H1 (cell line): ENCODE results near the gene STIM1. TPM values are rescaled to one million over a fixed set of nuclear protein-coding genes. Genes with fewer than 3 reads are reported as not detected.

Source experiments
- CTCF ChIA-PET: fragments of 300-600 bp; sonication (Branson Sonifier 250); formaldehyde crosslinking; loops from one replicate; lab custom pipeline; 2021; ENCODE audit not compliant: partially characterized antibody; lab: Charles Lee
- POLR2A ChIA-PET: fragments of 300-600 bp; sonication (Branson Sonifier 250); formaldehyde crosslinking; loops from one replicate; lab custom pipeline; 2021; ENCODE audit warnings: inconsistent platforms; ENCODE audit not compliant: partially characterized antibody; lab: Charles Lee
- DNase-seq, 2 experiments: peaks; one replicate each; pipeline versions ENCODE4 v3.0.0 to v3.0.0-alpha.2; 2010 to 2022; ENCODE audit warnings: low spot score in 2 of 2, low read depth in 1 of 2, mixed read lengths in 1 of 2
- FAIRE-seq: peaks from 2 replicates; lab custom pipeline; 2011; peaks lifted over from hg19 to GRCh38; lab: Jason Lieb, UNC
- H2AFZ ChIP-seq: 2 replicates; pipeline ENCODE4 v1.8.1; 2012; ENCODE audit warnings: low read length, inconsistent platforms
- H2AK5ac ChIP-seq: 2 replicates; pipeline ENCODE4 v1.6.1; 2013; ENCODE audit warnings: low read depth, low read length
- H2BK120ac ChIP-seq: replicated peaks from 2 replicates; pipeline ENCODE3; 2013; ENCODE audit warnings: low read depth, low read length, inconsistent platforms
- H2BK12ac ChIP-seq: 2 replicates; pipeline ENCODE4 v1.6.1; 2013; ENCODE audit warnings: low read depth, low read length
- H2BK15ac ChIP-seq: 2 replicates; pipeline ENCODE4 v1.6.1; 2013; ENCODE audit warnings: low read length
- H2BK20ac ChIP-seq: 2 replicates; pipeline ENCODE4 v1.6.1; 2013; ENCODE audit warnings: low read length
- H2BK5ac ChIP-seq: 2 replicates; pipeline ENCODE4 v1.6.1; 2013; ENCODE audit warnings: low read depth, low read length
- H3K14ac ChIP-seq: 2 replicates; pipeline ENCODE4 v1.6.1; 2013; ENCODE audit warnings: inconsistent platforms; ENCODE audit not compliant: insufficient read length
- H3K18ac ChIP-seq: 2 replicates; pipeline ENCODE4 v1.6.1; 2013; ENCODE audit warnings: low read length; ENCODE audit errors: extremely low read depth
- H3K23ac ChIP-seq: 2 replicates; pipeline ENCODE4 v1.6.1; 2013; ENCODE audit warnings: inconsistent platforms; ENCODE audit not compliant: insufficient read length
- H3K23me2 ChIP-seq: 2 replicates; pipeline ENCODE4 v1.6.1; 2013; ENCODE audit warnings: low read depth, low read length
- H3K27ac ChIP-seq: 2 replicates; pipeline ENCODE4 v1.6.1; 2011; ENCODE audit warnings: low read depth, low read length, inconsistent platforms
- H3K27me3 ChIP-seq, 4 experiments: replicated peaks in 1 of 4; 1 replicate in 1 of 4; 2 replicates in 3 of 4; pipeline versions ENCODE4 v1.6.1 to v1.8.1; 2011 to 2013; ENCODE audit warnings: low read length in 3 of 4, mild to moderate bottlenecking in 3 of 4, inconsistent platforms in 2 of 4, mixed read lengths in 2 of 4, moderate library complexity in 1 of 4; ENCODE audit not compliant: control insufficient read depth in 3 of 4, insufficient read depth in 3 of 4; ENCODE audit errors: extremely low read depth in 1 of 4
- H3K36me3 ChIP-seq, 4 experiments: 2 replicates each; pipeline versions ENCODE4 v1.6.1 to v1.8.1; 2011 to 2013; ENCODE audit warnings: mild to moderate bottlenecking in 4 of 4, low read length in 3 of 4, moderate library complexity in 2 of 4, control low read depth in 1 of 4, inconsistent platforms in 1 of 4; ENCODE audit not compliant: insufficient read depth in 4 of 4, control insufficient read depth in 2 of 4
- H3K4ac ChIP-seq: replicated peaks from 2 replicates; pipeline ENCODE3; 2013; ENCODE audit warnings: low read length, low read depth, mixed read lengths, inconsistent platforms; ENCODE audit not compliant: insufficient read length
- H3K4me1 ChIP-seq, 4 experiments: replicated peaks in 1 of 4; 1 replicate in 1 of 4; 2 replicates in 3 of 4; pipeline versions ENCODE4 v1.6.1 to v1.8.1; 2011 to 2013; ENCODE audit warnings: low read length in 3 of 4, inconsistent platforms in 2 of 4, mixed read lengths in 1 of 4; ENCODE audit not compliant: insufficient read depth in 4 of 4, control insufficient read depth in 3 of 4
- H3K4me2 ChIP-seq, 2 experiments: 2 replicates each; pipeline versions ENCODE4 v1.6.1 to v1.8.1; 2011 to 2013; ENCODE audit warnings: low read depth in 2 of 2, low read length in 2 of 2, control low read depth in 1 of 2, inconsistent platforms in 1 of 2, mild to moderate bottlenecking in 1 of 2; ENCODE audit not compliant: insufficient read depth in 1 of 2
- H3K4me3 ChIP-seq, 4 experiments: fragments of 200-600, 300-600 bp in 1 of 4; sonication (generic), shearing (Covaris generic), sonication (Bioruptor Twin) in 1 of 4; 2 replicates each; pipeline versions ENCODE4 v1.5.1 to v1.8.1; 2011 to 2016; ENCODE audit warnings: low read length in 4 of 4, low read depth in 3 of 4, control low read depth in 2 of 4, inconsistent platforms in 2 of 4, mild to moderate bottlenecking in 2 of 4, mixed read lengths in 1 of 4, moderate library complexity in 1 of 4; ENCODE audit not compliant: insufficient read depth in 2 of 4; ENCODE audit errors: extremely low read depth in 1 of 4
- H3K56ac ChIP-seq: replicated peaks from 2 replicates; pipeline ENCODE3; 2013; ENCODE audit warnings: low read depth, mild to moderate bottlenecking, mixed read lengths, low read length, inconsistent platforms; ENCODE audit not compliant: insufficient read length
- H3K79me1 ChIP-seq: 2 replicates; pipeline ENCODE4 v1.6.1; 2013; ENCODE audit warnings: low read depth, low read length, control low read depth
- H3K79me2 ChIP-seq, 2 experiments: 2 replicates each; pipeline versions ENCODE4 v1.6.1 to v1.8.1; 2012 to 2013; ENCODE audit warnings: low read length in 2 of 2, mild to moderate bottlenecking in 2 of 2, inconsistent platforms in 1 of 2; ENCODE audit not compliant: insufficient read depth in 2 of 2, control insufficient read depth in 1 of 2
- H3K9ac ChIP-seq, 4 experiments: replicated peaks in 1 of 4; 1 replicate in 1 of 4; 2 replicates in 3 of 4; pipeline versions ENCODE4 v1.6.1 to v1.8.1; 2011 to 2013; ENCODE audit warnings: low read depth in 3 of 4, low read length in 3 of 4, control low read depth in 2 of 4, mild to moderate bottlenecking in 2 of 4, moderate library complexity in 2 of 4, inconsistent platforms in 1 of 4; ENCODE audit errors: extremely low read depth in 1 of 4
- H3K9me3 ChIP-seq, 2 experiments: 2 replicates each; pipeline versions ENCODE4 v1.6.1 to v1.8.1; 2012 to 2013; ENCODE audit warnings: mild to moderate bottlenecking in 2 of 2, moderate library complexity in 2 of 2, control low read depth in 1 of 2, inconsistent platforms in 1 of 2, low read depth in 1 of 2, low read length in 1 of 2, mixed read lengths in 1 of 2; ENCODE audit not compliant: insufficient read depth in 2 of 2
- H4K20me1 ChIP-seq, 2 experiments: replicated peaks in 1 of 2; 2 replicates each; pipeline versions ENCODE3 to v1.8.1; 2011 to 2013; ENCODE audit warnings: inconsistent platforms in 2 of 2, low read length in 2 of 2, mild to moderate bottlenecking in 1 of 2; ENCODE audit not compliant: insufficient read depth in 2 of 2, control insufficient read depth in 1 of 2
- H4K5ac ChIP-seq: 2 replicates; pipeline ENCODE4 v1.6.1; 2013; ENCODE audit warnings: low read length, low read depth, mixed read lengths, inconsistent platforms; ENCODE audit not compliant: insufficient read length
- H4K8ac ChIP-seq: 2 replicates; pipeline ENCODE4 v1.8.0; 2013; ENCODE audit warnings: mild to moderate bottlenecking, moderate library complexity, low read length, inconsistent platforms; ENCODE audit not compliant: insufficient read depth; ENCODE audit errors: extremely low read depth
- H4K91ac ChIP-seq: replicated peaks from 2 replicates; pipeline ENCODE3; 2013; ENCODE audit warnings: low read length, mixed read lengths, inconsistent platforms; ENCODE audit not compliant: insufficient read length
- BCL11A ChIP-seq, 2 experiments: IDR thresholded peaks; one replicate each; pipeline ENCODE4 v1.6.1; 2011; ENCODE audit warnings: low read depth in 2 of 2, low read length in 2 of 2, mild to moderate bottlenecking in 2 of 2
- BRCA1 ChIP-seq: IDR thresholded peaks from 2 replicates; pipeline ENCODE4 v1.6.1; 2012; ENCODE audit warnings: low read depth, low read length, improper control_type of control experiment
- EP300 ChIP-seq, 2 experiments: IDR thresholded peaks; 1 replicate in 1 of 2; 2 replicates in 1 of 2; pipeline ENCODE4 v1.6.1; 2011 to 2012; ENCODE audit warnings: low read depth in 2 of 2, low read length in 2 of 2, mild to moderate bottlenecking in 2 of 2, borderline replicate concordance in 1 of 2, inconsistent platforms in 1 of 2, moderate library complexity in 1 of 2
- GTF2F1 ChIP-seq: IDR thresholded peaks from 2 replicates; pipeline ENCODE4 v1.6.1; 2012; ENCODE audit warnings: low read depth, low read length, improper control_type of control experiment, borderline replicate concordance
- RAD21 ChIP-seq, 2 experiments: IDR thresholded peaks in 1 of 2; conservative IDR thresholded peaks in 1 of 2; 2 replicates each; pipeline ENCODE4 v1.6.1; 2011; ENCODE audit warnings: low read depth in 2 of 2, low read length in 2 of 2, improper control_type of control experiment in 1 of 2, inconsistent platforms in 1 of 2, mild to moderate bottlenecking in 1 of 2, moderate library complexity in 1 of 2
- RXRA ChIP-seq: IDR thresholded peaks from 2 replicates; pipeline ENCODE4 v1.6.1; 2011; ENCODE audit warnings: low read depth, mild to moderate bottlenecking, low read length, moderate library complexity; ENCODE audit not compliant: insufficient read depth
- SAP30 ChIP-seq: fragments of 300-600 bp; sonication (generic); IDR thresholded peaks from 2 replicates; pipeline ENCODE4 v1.7.1; 2012; ENCODE audit warnings: low read length, moderate library complexity, mild to moderate bottlenecking, inconsistent platforms; ENCODE audit not compliant: insufficient read depth, insufficient replicate concordance
- TAF7 ChIP-seq: optimal IDR thresholded peaks from 2 replicates; pipeline ENCODE3; 2011; ENCODE audit warnings: low read depth, mild to moderate bottlenecking, inconsistent platforms, low read length, moderate library complexity, borderline replicate concordance
- TEAD4 ChIP-seq: IDR thresholded peaks from 2 replicates; pipeline ENCODE4 v1.6.1; 2012; ENCODE audit warnings: low read depth, low read length, inconsistent platforms, mixed read lengths
- WGBS, 2 experiments: shearing (Covaris generic) in 1 of 2; methylation state at CpG; one replicate each; pipeline versions ENCODE4 v1.1.6 to v1.1.7; 2013 to 2015; ENCODE audit warnings: low lambda C conversion rate in 2 of 2, mixed read lengths in 2 of 2, inconsistent platforms in 1 of 2, low coverage in 1 of 2, missing lambda C conversion rate in 1 of 2; ENCODE audit not compliant: insufficient replicate concordance in 2 of 2, insufficient coverage in 1 of 2, insufficient read length in 1 of 2; ENCODE audit errors: extremely low coverage in 1 of 2, missing lambda C conversion rate in 1 of 2; 5-methylcytosine and 5-hydroxymethylcytosine counted together
- polyA plus RNA-seq, 7 experiments: library from polyadenylated mRNA; depleted of rRNA in 3 of 7; stranded (reverse) in 5 of 7; unstranded in 2 of 7; fragments of >200 nt in 5 of 7; fragments of 200-250 nt in 2 of 7; gene quantifications; 1 replicate in 5 of 7; 2 replicates in 1 of 7; 4 replicates in 1 of 7; pipeline versions ENCODE4 v1.2.1 to v1.2.3, GENCODE V29; 2011 to 2013; ENCODE audit warnings: missing spikeins in 2 of 7, mixed read lengths in 2 of 7
- total RNA-seq: library from RNA; stranded (reverse); fragmentation: NEBNext Ultra II Directional; extraction: Animal tissue kit (Norgen Biotek cat#: 25700); gene quantifications from 2 replicates; pipeline ENCODE4 v1.2.1, GENCODE V29; 2021
- TF ChIP-seq, protein P1 (sequence below): IDR thresholded peaks from 2 replicates; pipeline ENCODE4 v1.6.1; 2012; ENCODE audit warnings: inconsistent platforms
- TF ChIP-seq, protein P2 (sequence below): IDR thresholded peaks from 2 replicates; pipeline ENCODE4 v1.6.1; 2011; ENCODE audit warnings: low read length, improper control_type of control experiment

Gene STIM1
- total and polyA plus RNA-seq, 2 of the 8 experiments (the other 6 are each of a cell fraction or from before 2014, with no cell fraction given) = 11.1 to 12.2 TPM

DNA sequence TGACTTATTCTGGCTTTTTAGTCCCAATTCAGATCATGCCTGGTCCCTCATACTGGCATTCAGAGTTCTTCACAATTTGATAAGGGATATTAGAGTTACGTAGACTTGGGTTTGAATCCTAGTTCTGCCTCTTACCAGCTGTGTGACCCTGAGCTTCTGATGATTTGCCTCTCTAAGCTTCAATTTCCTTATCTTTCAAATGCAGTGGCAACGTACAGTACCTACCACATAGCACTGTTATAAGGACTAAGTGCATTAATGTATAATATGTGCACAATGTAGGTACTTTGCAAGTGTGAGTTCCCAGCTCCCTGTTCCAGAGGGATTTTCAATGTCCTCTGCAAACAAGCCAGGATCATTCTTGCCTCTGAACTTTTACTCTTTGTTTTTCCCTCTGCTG is 22.0 kb upstream of the STIM1 start:
- DNase-seq (no peak), FAIRE-seq (no peak)
- peaks cover 11 to 30% of the 10 kb centered on the region in 2 experiments for H4K20me1 ChIP-seq
- H2AFZ ChIP-seq = no peak overlapping the region
- no peak overlapping the region for H2BK5ac ChIP-seq
- no peak overlapping the region for H4K8ac ChIP-seq
- no peak overlapping the region for H3K14ac ChIP-seq
- H2BK120ac ChIP-seq = no peak overlapping the region
- H2BK20ac ChIP-seq = no peak overlapping the region
- H3K27me3 ChIP-seq = no peaks in the 10 kb centered on the region
- POLR2A ChIA-PET = interaction anchor here (0.6 to 1.3 kb wide), 2 partner anchors 36 to 123 kb away, joined by 3 read pairs; partner anchors contain the start of gene NUP98
- H3K36me3 ChIP-seq = peaks cover 0 to 9% (median 4%) of the 10 kb centered on the region in 4 experiments; a peak in 4 of 8 replicates
- no peak overlapping the region for H3K4me2 ChIP-seq
- no peak overlapping the region for H4K5ac ChIP-seq
- H2AK5ac ChIP-seq = no peak overlapping the region
- H3K27ac ChIP-seq = no peak overlapping the region
- WGBS, 2 experiments = 92% methylated on average over 2 of the region's 2 CpGs; no CpG with 5 or more reads in 1 of the 2 experiments
- no peak overlapping the region for H3K4me3 ChIP-seq
- peaks cover 17% of the 10 kb centered on the region for H3K79me1 ChIP-seq
- CTCF ChIA-PET = interaction anchor here (1.1 to 18.5 kb wide), 7 partner anchors 8 to 240 kb away, joined by 3 to 214 read pairs (median 5); partner anchors contain the start of genes RHOG and STIM1
- no peak overlapping the region for H2BK15ac ChIP-seq
- H3K9me3 ChIP-seq = no peaks in the 10 kb centered on the region
- no peak overlapping the region for H3K9ac ChIP-seq
- peaks cover 4 to 21% (median 15%) of the 10 kb centered on the region in 4 experiments for H3K4me1 ChIP-seq
- peaks cover 5 to 44% of the 10 kb centered on the region in 2 experiments for H3K79me2 ChIP-seq
- H4K91ac ChIP-seq = no peak overlapping the region
- no peak overlapping the region for H2BK12ac ChIP-seq
- no peaks in the 10 kb centered on the region for H3K23me2 ChIP-seq
- no peak overlapping the region for H3K18ac ChIP-seq
- no peak overlapping the region for H3K4ac ChIP-seq
- H3K23ac ChIP-seq = no peak overlapping the region
- no peak overlapping the region for H3K56ac ChIP-seq
- TF ChIP-seq TAF7 = no peak
- no peak for TF ChIP-seq TEAD4
- TF ChIP-seq, protein P1, sequence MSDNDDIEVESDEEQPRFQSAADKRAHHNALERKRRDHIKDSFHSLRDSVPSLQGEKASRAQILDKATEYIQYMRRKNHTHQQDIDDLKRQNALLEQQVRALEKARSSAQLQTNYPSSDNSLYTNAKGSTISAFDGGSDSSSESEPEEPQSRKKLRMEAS = no peak
- no peak for TF ChIP-seq EP300 (IDR thresholded peaks at IDR 0.05; ENCODE audit: borderline replicate concordance in 1 of 2, low read depth in 2 of 2, low read length in 2 of 2)
- no peak for TF ChIP-seq GTF2F1
- no peak for TF ChIP-seq RAD21 (IDR thresholded peaks at IDR 0.05 in 1 of 2, conservative IDR thresholded peaks at IDR 0.05 in 1 of 2; ENCODE audit: low read depth in 2 of 2, low read length in 2 of 2)
- no peak for TF ChIP-seq BRCA1
- TF ChIP-seq, protein P2, sequence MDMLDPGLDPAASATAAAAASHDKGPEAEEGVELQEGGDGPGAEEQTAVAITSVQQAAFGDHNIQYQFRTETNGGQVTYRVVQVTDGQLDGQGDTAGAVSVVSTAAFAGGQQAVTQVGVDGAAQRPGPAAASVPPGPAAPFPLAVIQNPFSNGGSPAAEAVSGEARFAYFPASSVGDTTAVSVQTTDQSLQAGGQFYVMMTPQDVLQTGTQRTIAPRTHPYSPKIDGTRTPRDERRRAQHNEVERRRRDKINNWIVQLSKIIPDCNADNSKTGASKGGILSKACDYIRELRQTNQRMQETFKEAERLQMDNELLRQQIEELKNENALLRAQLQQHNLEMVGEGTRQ = no peak
- no peak for TF ChIP-seq RXRA
- no peak for TF ChIP-seq BCL11A (IDR thresholded peaks at IDR 0.05; ENCODE audit: low read depth in 2 of 2, low read length in 2 of 2)
- TF ChIP-seq SAP30 = no peak
